Mucosa of gallbladder (tissue), 1 donor: ENCODE data around the gene FRMD1. TPM values are rescaled to one million over a fixed set of nuclear protein-coding genes. Genes with fewer than 3 reads are reported as not detected.

ENCODE experiments used
- DNase-seq: peaks from one replicate; pipeline ENCODE4 v3.0.0-alpha.2; 2020; ENCODE audit warnings: low spot score
- total RNA-seq: library from RNA; stranded (reverse); gene quantifications from one replicate; pipeline ENCODE4 v1.2.1, GENCODE V29; 2021
- donor health status: DM: no; HTN: no; CAD: no.

FRMD1 gene
- total RNA-seq, 1 donor from 2014 or later = not detected

DNA sequence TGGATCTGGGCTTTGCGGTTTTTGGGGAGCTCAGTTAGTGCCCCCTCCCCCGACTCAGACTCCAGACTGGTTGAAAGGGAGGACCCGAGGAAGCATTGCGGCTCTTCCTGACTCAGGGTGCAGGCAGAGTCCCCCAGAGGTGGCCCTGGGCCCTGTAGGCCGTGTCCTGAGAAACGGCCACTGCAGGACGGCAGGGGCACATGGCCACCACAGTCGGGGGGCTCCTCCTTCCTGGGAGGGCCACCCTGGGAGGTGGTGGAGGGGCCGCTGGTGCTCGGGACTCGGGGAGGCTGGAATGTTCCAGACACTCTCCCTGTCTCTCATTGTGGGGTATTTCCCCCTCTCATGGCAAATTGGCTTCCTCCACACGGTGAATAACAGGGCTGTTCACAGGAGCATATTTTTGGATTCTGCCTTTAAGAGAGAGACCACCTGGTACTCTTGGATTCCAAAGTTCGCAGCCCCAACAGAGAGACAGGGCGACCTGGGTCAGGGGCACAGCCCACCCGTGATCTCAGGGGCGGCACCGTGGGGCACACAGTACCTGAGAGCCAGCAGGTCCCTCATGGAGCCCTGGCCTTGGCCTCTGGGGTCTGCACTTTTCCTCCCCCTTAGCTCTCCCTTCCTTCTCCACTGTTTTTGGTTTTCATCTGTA is 35.7 kb downstream of the FRMD1 start:
- DNase-seq = no peak

DNA sequence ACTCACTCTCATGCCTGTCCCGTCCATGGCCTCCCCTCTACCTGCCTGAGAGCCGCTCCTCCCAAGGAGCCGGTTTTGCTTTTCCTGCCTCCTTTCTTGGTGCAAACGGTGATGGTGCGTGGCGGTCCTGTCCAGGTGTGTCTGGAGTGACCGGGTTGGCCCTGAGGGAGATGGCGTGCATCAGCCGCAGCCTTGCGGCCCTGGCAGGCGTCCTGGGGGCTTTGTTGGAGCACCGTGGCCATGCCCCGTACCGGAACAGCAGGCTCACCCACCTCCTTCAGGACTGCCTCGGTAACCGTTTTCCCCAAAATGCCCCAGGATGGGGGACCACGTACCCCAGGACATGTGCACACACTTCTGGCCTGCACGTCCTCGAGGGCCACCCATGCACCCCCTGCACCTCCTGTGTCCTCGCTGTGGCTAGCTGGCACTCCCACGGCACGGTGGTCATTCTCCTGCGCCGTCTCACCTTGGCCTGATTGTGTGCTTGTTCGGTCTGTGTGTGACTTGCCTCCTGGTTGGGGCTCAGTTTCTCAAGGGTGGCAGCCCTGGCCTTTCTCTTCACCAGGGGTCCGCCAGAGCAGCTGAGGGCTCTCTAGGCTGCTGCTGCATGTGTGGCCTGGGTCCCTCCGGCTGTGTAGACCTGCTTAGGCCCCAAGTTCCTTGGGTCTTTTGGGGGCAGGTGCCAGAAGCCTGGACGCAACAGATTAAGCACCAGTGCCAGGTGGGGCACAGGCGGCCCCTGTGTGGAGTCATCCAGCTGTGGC is 36.4 kb downstream of the FRMD1 start:
- no peak for DNase-seq

DNA sequence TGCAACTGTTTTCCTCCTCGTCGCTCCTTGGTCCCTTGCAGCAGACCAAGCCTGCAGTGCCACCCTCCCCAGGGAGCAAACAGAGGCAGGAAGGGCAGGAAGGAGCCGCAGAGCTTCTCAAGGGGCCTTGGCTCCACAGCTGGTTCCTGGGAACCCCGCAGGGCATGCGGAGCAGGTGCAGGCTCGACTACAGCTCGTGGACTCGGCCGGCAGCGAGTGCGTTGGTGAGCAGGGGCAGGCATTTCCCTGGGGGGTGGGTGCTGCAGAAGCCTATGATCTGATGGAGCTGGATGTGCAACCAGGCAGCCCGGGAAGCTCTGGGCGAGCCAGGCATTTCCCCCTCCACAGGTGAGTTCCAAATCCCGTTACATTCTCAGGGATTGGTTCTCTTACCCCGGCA is 37.1 kb downstream of the FRMD1 start:
- no peak for DNase-seq

DNA sequence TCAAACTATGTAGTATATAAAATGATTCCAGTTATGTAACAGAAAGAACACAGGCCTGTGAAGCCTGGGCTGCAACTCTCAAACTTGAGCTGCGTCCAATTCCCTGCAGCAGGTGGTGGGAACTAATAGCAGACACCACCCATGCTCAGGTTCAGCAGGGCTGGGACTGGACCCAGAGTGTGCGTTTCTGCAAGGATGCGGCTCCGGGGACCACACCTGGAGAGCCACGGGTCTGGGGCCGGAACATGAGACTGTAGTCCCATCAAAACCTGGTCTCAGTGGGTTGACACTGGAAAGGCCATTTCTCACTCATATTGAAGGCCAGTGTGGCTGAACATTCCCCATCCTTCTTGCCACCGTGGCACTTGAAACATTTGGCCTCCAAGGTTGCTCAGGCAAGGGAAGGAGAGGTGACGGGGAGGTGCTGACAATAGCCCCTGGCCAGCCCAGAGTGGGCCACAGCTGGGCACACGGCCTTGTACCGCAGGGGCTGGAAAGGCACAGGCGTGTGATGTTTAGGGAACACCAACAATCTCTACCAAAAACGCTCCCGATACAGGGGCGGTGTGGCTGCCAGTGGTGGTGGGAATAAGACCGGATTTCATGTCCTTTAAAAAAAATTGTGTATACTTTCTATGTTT is 38.0 kb downstream of the FRMD1 start:
- DNase-seq = no peak

DNA sequence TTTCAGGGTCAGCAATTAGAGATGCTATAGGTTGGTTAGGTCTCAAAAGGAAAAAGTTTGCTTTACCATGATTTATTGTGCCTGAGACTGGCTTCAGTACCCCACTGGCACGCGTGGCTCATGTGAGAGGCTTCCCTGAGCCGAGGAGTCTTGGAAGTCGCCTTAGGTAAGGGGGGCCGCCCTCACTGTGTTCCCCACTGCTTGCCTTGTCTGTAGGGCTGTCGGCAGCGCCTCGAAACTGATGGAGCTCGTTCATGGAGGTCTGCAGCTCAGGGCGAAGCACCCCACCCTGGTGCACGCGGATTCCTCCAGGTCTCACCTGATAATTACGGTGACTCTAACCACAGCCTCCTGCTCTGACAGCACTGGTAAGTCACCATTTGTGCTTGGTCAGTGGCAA is 39.2 kb downstream of the FRMD1 start:
- DNase-seq = no peak

DNA sequence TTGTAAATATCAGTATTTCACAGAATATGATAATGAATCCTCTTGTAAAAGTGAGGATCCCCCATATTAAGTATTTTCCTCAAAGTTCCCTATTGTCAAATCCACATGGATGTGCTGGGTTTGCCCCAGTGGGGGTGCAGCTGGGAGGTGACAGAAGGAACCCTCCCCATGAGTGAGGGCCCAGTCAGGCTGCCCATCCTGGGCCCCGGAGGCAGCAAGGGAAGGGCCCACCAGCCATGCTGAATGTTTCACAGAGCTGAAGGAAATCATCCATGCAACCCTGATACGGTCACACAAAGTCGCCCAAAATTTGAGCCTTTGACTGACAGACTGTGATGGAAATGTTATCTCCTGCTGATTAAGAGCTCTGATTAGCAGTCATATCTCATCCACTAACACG is 39.7 kb downstream of the FRMD1 start:
- DNase-seq = no peak

DNA sequence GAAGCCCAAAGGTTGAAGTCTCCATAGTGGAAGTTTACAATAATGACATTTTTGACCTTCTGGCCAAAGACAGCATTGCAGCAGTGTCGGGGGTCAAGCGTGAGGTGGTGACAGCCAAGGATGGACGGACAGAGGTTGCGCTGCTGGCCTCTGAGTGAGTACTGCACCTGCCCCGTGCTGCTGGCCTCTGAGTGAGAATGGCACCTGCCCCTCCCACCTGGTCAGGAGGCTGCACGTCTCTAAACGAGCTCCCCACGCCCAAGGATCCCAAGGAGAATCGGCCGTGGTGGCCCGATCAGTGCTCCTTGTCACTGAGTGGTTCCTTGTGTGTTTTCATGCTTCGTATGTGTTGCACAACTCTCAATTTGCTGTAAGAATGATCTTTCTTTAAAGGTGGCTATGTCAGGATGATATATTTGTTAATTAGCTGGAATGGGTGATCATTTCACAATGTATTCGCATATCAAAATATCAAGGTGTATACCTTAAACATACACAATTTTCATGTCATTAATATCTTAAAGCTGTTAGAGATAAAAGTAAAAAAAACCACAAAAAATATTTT is 40.4 kb downstream of the FRMD1 start:
- DNase-seq = no peak

DNA sequence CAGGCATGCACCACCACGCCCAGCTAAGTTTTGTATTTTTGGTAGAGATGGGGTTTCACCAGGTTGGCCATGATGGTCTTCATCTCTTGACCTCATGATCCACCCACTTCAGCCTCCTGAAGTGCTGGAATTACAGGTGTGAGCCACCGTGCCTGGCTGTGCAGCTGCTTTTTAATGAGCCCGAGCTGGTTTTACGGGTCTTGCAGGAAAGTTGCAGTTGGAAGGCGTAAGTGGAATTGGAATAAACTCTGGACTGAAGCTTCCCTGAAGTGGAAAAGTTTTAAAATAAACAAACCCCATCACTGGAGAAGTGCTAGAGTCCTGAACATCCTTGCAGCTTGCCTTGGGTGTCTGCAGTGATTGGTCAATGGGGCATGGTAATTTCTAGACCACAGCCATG is 41.2 kb downstream of the FRMD1 start:
- no peak for DNase-seq

DNA sequence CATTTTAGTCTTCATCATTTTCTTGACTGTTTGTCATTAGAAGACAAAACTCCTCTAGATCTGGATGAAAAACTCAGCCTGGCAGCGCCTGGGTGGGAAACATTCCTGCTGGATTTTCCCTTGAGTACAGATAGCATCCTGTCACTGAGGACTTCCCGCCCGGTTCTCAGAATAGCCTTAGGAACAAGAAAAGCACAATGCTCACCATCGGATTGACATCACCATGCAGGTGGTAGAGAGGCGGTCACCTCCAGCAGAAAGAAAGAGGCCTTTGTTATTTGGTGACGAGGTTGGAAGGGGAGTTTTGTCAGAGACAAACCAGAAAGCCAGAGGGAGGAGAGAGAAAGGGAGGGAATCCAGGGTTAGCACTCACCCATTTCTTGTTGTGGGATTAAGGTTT is 41.8 kb downstream of the FRMD1 start:
- DNase-seq = no peak

DNA sequence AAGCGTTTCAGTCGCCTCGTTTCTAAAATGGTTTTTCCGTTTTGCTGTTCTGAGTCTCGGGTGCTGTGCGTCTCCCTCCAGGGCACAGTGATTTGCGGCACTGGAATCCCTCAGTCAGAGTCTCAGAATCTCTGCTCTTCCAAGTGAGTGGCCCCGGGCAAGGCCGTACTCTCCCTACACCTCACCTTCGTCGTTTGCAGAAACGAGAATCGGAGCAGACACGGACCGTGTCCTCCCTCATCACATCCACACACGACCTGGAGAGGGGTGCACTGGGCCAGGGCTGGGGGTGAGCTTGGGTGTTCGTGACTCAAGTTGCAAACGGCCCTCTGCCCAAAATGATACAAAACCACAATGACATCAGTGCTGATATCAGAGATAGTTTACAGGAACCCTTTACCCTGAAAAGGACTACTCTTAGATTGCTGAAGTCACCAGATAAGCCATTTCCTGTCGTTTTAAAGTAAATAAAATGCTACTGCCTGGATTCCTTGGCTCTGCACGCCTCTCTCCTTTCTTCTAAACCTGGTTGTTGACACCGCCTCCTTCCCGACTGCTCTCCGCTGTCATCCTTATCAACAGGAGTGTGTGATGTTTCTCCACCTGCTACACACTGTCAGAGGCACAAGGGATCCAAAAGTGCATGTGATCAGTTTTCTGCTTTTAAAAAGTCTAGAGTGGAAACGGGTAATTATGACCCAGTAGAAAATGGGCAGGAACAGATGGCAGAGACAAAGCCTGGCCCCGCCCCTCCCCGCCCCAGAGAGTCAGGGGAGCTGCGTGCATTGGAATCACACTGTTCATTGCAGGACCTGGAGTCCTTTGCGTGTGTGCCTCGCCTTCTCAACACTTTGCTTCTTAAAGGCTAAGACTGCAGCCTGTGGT is 43.1 kb downstream of the FRMD1 start:
- no peak for DNase-seq

DNA sequence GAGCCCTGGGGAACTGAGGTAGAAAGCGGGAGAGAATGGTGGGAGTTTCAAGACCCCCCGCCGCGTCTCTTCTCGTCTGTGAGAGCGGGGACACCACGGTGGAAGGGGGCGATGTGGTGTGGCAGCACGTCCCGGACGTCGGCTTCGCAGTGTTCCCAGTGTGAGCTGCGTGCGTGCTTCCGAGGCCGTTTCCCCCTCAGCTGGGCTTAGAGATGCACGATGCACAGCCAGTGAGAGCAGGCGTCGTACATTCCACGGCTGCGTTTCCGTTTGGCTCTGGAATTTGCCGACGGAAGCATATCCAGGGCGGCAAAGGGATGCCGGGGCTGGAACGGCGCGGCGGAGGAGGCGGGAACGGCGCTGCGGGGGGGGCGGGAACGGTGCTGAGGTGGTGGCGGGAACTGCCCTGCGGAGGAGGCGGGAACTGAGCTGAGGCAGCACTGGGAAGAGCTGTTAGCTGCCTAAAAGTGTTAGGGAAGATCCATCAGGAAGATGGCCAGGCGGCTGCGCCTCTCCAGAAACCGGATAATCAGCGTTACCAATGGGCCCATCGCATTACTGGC is 43.8 kb downstream of the FRMD1 start:
- DNase-seq = peak; percentile 53

DNA sequence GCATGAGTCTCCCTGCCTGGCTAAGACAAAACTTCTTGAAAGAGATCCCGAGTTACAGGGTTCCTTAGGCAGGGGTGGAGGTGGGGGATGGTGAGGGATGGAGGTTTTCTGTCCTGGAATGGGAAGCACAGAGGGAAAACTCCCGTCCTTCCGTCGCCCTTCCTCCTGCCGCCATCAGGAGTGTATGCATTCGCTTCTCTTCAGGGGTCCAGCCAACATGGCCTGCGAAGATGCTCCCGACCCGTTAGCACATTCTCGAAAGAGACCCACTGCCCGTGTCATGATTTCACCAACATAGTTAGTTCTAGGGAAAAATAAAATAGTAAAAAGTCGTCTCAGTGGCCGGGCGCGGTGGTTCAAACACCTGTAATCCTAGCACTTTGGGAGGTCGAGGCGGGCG is 44.5 kb downstream of the FRMD1 start:
- no peak for DNase-seq

DNA sequence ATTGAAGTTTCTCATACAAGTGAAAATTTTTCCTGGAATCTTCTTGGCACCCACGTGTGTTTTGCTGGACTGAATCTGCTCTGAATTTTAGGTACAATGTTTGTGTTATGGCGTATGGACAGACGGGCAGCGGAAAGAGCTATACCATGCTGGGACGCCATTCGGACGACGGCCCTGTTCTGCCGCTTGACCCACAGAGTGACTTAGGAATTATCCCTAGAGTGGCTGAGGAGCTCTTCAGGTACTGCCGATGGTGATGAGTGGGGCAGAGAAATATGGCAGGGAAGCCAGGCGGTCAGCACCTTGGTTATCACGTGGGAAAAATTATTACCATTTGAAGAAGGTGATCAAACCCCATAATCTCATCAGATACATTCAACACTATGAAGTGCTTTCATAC is 45.2 kb downstream of the FRMD1 start:
- DNase-seq = no peak

DNA sequence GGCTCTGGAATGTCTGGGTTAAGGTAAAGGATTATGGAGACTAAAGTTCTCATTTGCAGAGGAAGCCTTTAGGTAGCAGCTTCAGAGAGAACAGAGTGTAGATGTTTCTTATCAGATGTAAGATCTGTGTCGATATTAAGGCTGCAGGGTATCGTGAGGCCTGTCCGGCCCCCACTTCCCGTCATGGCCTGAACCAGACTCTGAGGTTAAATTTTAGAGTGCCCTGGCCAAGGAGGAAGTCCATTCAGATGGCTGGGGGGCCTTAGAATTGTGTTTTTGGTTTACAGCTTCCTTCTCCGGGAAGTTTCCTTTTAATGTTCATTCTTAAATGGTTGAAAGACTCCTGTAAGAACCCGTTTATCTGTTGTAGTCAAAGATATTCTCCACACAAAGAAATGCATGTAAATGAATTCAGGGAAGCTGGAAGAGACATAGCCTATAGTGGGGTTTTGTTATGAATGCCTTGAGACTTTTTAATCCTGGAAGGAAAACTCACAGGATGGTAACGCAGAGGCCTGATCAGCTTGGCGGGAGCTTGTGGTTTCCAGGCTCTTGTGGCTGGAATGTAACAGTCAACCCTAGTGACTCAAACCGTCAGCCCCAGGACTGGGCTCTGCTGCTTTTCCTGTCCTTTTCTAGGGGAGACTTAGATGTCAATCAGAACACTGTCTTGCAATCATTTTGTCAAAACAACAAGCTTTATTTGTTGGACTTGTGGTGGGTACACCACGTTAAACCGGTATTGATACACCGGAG is 46.8 kb downstream of the FRMD1 start:
- DNase-seq = no peak

DNA sequence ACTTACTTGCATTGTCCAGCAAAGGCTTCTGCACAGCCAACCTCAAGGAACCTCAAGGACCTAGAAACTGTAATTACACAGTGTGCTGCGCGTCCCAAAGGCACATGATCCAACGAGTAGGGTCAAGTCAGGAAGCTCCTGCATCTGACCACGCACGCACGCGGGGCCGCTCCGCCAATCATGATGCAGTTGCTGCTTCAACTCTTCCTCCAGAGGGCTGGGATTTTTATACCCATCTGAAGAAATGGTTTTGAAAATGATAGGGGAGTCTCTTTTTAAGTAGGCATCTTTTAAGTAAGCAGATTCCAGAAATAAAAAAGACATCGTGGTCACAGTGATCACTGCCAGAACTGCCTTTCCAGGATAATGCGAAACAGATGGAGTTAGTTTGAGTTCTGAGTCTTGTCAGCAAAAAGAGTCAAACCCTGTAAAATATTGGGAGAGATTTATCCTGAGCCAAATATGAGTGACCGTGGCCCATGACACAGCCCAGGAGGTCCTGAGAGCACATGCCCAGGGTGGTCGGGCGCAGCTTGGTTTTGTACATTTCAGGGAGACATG is 47.5 kb downstream of the FRMD1 start:
- DNase-seq = no peak

DNA sequence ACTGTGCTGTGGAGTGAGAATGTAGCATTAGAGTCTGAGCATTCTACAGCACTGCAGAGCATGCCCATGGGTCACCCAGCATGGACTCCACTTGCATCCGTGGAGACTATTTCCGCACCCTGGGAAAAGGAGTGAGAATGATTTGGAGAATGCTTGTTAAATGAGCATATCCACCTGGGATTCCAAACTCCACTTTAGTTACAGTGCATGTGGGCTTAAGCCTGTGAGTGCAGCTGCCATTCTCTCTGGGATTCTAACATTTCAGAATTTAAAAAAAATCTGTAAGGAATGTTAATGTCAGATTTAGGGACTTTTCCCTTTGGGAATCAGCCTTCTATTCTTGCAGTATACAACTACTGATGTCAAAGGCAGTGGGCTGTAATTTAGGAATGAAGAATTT is 48.1 kb downstream of the FRMD1 start:
- no peak for DNase-seq

DNA sequence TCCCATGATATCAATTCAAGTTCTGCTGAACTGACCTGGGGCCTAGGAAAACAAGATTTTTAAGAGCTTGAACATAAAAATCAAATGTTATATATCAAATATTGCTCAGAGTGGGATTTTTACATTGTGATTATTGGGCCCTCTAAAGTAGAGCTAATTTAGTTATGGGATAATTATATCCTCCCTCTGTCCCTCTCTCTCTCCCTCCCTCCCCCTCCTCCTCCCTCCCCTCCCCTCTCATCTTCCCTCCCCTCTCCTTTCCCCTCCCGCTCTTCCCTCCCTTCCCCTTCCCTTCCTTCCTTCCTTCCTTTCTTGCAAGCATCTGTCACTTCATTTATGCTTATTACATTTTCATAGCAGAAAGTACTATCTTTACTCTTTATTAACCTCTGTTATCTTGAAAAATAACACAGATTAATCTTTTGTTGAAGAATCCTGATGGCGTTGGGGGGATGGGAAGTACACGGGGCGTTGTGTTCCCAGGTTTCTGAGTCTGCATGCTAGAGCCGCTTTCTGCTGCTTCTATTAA is 48.7 kb downstream of the FRMD1 start:
- no peak for DNase-seq

DNA sequence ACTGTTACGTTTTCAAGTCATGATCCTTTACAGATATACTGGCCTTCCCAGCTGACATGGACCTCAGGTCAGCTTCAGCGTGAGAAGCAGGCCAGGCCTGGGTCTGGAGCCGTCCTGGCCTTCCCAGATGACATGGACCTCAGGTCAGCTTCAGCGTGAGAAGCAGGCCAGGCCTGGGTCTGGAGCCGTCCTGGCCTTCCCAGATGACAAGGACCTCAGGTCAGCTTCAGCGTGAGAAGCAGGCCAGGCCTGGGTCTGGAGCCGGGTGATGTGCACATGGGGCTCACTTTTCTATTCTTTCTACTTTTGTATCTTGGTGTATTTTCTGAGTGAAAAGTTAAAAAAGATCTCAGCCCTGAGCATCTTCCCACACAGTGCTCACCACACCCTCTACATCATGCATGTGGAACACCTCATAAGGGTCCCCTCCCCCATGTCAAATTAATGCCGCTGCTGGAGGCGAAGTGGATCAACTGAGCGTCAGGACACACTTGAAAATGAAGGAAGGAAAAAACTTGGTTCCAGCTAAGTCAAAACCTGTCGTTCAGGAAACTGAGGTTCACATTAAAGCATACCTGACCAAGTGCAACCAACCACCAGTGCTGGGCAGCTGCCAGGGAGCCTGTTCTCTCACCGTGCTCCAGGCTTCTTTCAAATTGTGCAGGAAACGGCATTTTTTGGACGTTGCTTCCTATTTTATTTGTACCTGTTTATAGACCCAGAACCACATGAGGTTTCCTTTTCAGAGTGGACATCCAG is 49.4 kb downstream of the FRMD1 start:
- DNase-seq = no peak

DNA sequence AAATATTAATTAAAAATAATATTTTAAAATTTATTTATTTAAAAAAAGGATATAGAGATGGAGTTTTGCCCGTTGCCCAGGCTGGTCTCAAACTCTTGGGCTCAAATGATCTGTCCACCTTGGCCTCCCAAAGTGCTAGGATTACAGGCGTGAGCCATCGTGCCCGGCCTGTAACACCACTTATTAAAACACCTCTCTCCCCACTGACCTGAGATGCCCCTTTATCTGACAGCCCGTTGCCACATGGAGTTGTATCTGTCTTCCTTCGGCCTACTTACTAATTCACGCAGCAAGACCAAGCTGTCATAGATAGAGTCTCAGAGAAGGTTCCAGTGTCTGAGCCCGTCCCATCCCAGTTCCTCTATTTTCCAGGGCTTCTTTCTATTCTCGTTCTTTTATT is 50.8 kb downstream of the FRMD1 start:
- no peak for DNase-seq
